GM21825 (cell line): ENCODE results near the gene AXIN2.
"Not testable (repeated sequence)": the region's sequence is repeated elsewhere in the genome, so short reads cannot be mapped to it uniquely, and the experiment has no call there.

Experiments used
- ATAC-seq: cut with Tn5 transposase; IDR thresholded peaks from one replicate; pipeline ENCODE4 v1.9.1; 2021; ENCODE audit warnings: mild to moderate bottlenecking, moderate library complexity; ENCODE audit not compliant: unreplicated experiment

AXIN2 gene

GRCh38 chr17:65523853-65524664, 37.4 kb downstream of the AXIN2 start:
- no peak for ATAC-seq

- ATAC-seq: no peak
These were observed 38.0 kb downstream of the AXIN2 start for GRCh38 chr17:65523411-65523810.

GRCh38 chr17:65522751-65523404, 38.6 kb downstream of the AXIN2 start:
- ATAC-seq: no peak

GRCh38 chr17:65519462-65519861, 42.0 kb downstream of the AXIN2 start:
- ATAC-seq: no peak

GRCh38 chr17:65518256-65518655, 43.2 kb downstream of the AXIN2 start:
- no peak for ATAC-seq

GRCh38 chr17:65515959-65516948, 45.2 kb downstream of the AXIN2 start:
- no peak for ATAC-seq

- no peak for ATAC-seq
These were observed 45.9 kb downstream of the AXIN2 start for GRCh38 chr17:65515512-65515911.

- ATAC-seq: no peak
These were observed 46.9 kb downstream of the AXIN2 start for GRCh38 chr17:65514541-65514940.

- no peak for ATAC-seq
These were observed 47.4 kb downstream of the AXIN2 start for GRCh38 chr17:65514082-65514481.

GRCh38 chr17:65511316-65511715, 50.1 kb downstream of the AXIN2 start:
- no peak for ATAC-seq

GRCh38 chr17:65509032-65509431, 52.4 kb downstream of the AXIN2 start:
- no peak for ATAC-seq

GRCh38 chr17:65504673-65505072, 56.8 kb downstream of the AXIN2 start:
- ATAC-seq: not testable (repeated sequence)

GRCh38 chr17:65504141-65504540, 57.3 kb downstream of the AXIN2 start:
- no peak for ATAC-seq

- ATAC-seq: no peak
These were observed 57.9 kb downstream of the AXIN2 start for GRCh38 chr17:65503557-65503956.

GRCh38 chr17:65498816-65499215, 62.6 kb downstream of the AXIN2 start:
- no peak for ATAC-seq

GRCh38 chr17:65496801-65497200, 64.6 kb downstream of the AXIN2 start:
- no peak for ATAC-seq

GRCh38 chr17:65495122-65496055, 66.1 kb downstream of the AXIN2 start:
- no peak for ATAC-seq

GRCh38 chr17:65489413-65490155, 71.9 kb downstream of the AXIN2 start:
- ATAC-seq: no peak

- ATAC-seq: no peak
These were observed 72.8 kb downstream of the AXIN2 start for GRCh38 chr17:65488665-65489064.
